ENCODE data around the gene FRYL.
"Not testable (repeated sequence)": the region's sequence is repeated elsewhere in the genome, so short reads cannot be mapped to it uniquely, and the experiment has no call there.

Gene FRYL

GRCh38 chr4:48779998-48780864, at the start of gene FRYL:
TSS of gene FRYL (minus strand) at chr4:48780279. CDS start at chr4:48634410, 145,869 bp downstream.
- peak; percentile 94 for DNase-seq (ENCODE audit: low spot score)

GRCh38 chr4:48827622-48828021, 47.5 kb upstream of the FRYL start:
- no peak for DNase-seq (ENCODE audit: low spot score)

- DNase-seq (ENCODE audit: low spot score), result not testable (repeated sequence)
These were observed 41.4 kb upstream of the FRYL start for GRCh38 chr4:48821431-48821830.

- DNase-seq (ENCODE audit: low spot score), result no peak
These were observed 36.9 kb upstream of the FRYL start for GRCh38 chr4:48816971-48817370.

- DNase-seq (ENCODE audit: low spot score), result not testable (repeated sequence)
These were observed 36.2 kb upstream of the FRYL start for GRCh38 chr4:48816297-48816696.

- no peak for DNase-seq (ENCODE audit: low spot score)
These were observed 35.4 kb upstream of the FRYL start for GRCh38 chr4:48815483-48815882.

- DNase-seq (ENCODE audit: low spot score), result no peak
These were observed 33.9 kb upstream of the FRYL start for GRCh38 chr4:48813964-48814363.

GRCh38 chr4:48812866-48813265, 32.8 kb upstream of the FRYL start:
- no peak for DNase-seq (ENCODE audit: low spot score)

- DNase-seq (ENCODE audit: low spot score), result no peak
These were observed 24.7 kb upstream of the FRYL start for GRCh38 chr4:48804584-48805301.

GRCh38 chr4:48801016-48801715, 21.1 kb upstream of the FRYL start:
- DNase-seq (ENCODE audit: low spot score), result no peak

GRCh38 chr4:48800155-48800554, 20.1 kb upstream of the FRYL start:
- DNase-seq (ENCODE audit: low spot score), result not testable (repeated sequence)

GRCh38 chr4:48799157-48799556, 19.1 kb upstream of the FRYL start:
- no peak for DNase-seq (ENCODE audit: low spot score)

- DNase-seq (ENCODE audit: low spot score), result no peak
These were observed 18.0 kb upstream of the FRYL start for GRCh38 chr4:48798117-48798516.

GRCh38 chr4:48796927-48797679, 17.0 kb upstream of the FRYL start:
- no peak for DNase-seq (ENCODE audit: low spot score)

GRCh38 chr4:48796191-48796926, 16.3 kb upstream of the FRYL start:
- DNase-seq (ENCODE audit: low spot score), result no peak

- DNase-seq (ENCODE audit: low spot score), result no peak
These were observed 15.0 kb upstream of the FRYL start for GRCh38 chr4:48795108-48795507.

- DNase-seq (ENCODE audit: low spot score), result no peak
These were observed 12.4 kb upstream of the FRYL start for GRCh38 chr4:48792348-48793006.

- no peak for DNase-seq (ENCODE audit: low spot score)
These were observed 11.2 kb upstream of the FRYL start for GRCh38 chr4:48791313-48791712.

- DNase-seq (ENCODE audit: low spot score), result no peak
These were observed 10.5 kb upstream of the FRYL start for GRCh38 chr4:48790561-48790960.

- DNase-seq (ENCODE audit: low spot score), result no peak
These were observed 7.0 kb upstream of the FRYL start for GRCh38 chr4:48787056-48787455.

GRCh38 chr4:48786549-48786948, 6.5 kb upstream of the FRYL start:
- no peak for DNase-seq (ENCODE audit: low spot score)

Measured in hepatic stellate cell (primary cell).